T-cell (primary cell): ENCODE measurements around the gene HCAR1. TPM values are rescaled to one million over a fixed set of nuclear protein-coding genes. Genes with fewer than 3 reads are reported as not detected.

Source experiments
- ATAC-seq, 4 experiments: fragments of 200-7000 bp in 3 of 4; fragments of 150-1000 bp in 1 of 4; cut with Tn5 transposase; replicated peaks in 1 of 4; 1 replicate in 3 of 4; 2 replicates in 1 of 4; pipeline ENCODE4 v1.10.0; 2021; ENCODE audit warnings: moderate library complexity in 3 of 4, mild to moderate bottlenecking in 2 of 4, moderate number of reproducible peaks in 1 of 4
- CTCF ChIA-PET, 2 donors: fragments of 300-600 bp; sonication (Branson Sonifier 250); formaldehyde crosslinking; loops; one replicate each; lab custom pipeline; 2022; ENCODE audit warnings: antibody characterized with exemption in 2 of 2; lab: Charles Lee
- POLR2A ChIA-PET, 2 donors: fragments of 300-600 bp; sonication (Branson Sonifier 250); formaldehyde crosslinking; loops; one replicate each; lab custom pipeline; 2022; ENCODE audit warnings: antibody characterized with exemption in 2 of 2; lab: Charles Lee
- DNase-seq, 35 experiments: peaks; one replicate each; pipeline versions ENCODE4 v3.0.0 to v3.0.0-alpha.2; 2013 to 2023
- H3K27ac ChIP-seq: one replicate; pipeline ENCODE4 v1.5.1; 2013; ENCODE audit warnings: low read length
- H3K27me3 ChIP-seq, 2 experiments: replicated peaks in 1 of 2; 1 replicate in 1 of 2; 2 replicates in 1 of 2; pipeline versions ENCODE4 v1.6.1 to v1.7.0; 2013; ENCODE audit warnings: low read length in 1 of 2, mixed read lengths in 1 of 2; ENCODE audit not compliant: control insufficient read depth in 2 of 2, insufficient read depth in 2 of 2; ENCODE audit errors: extremely low read depth in 1 of 2
- H3K36me3 ChIP-seq, 2 donors: 1 replicate in 1 of 2; 2 replicates in 1 of 2; pipeline versions ENCODE4 v1.6.1 to v1.7.0; 2013; ENCODE audit warnings: low read length in 1 of 2; ENCODE audit not compliant: control insufficient read depth in 2 of 2, insufficient read depth in 1 of 2; ENCODE audit errors: extremely low read depth in 1 of 2
- H3K4me1 ChIP-seq, 2 experiments: 1 replicate in 1 of 2; 2 replicates in 1 of 2; pipeline versions ENCODE4 v1.6.1 to v1.7.0; 2013; ENCODE audit warnings: low read length in 2 of 2, mixed read lengths in 1 of 2; ENCODE audit not compliant: insufficient read depth in 2 of 2, control insufficient read depth in 1 of 2; ENCODE audit errors: extremely low read depth in 1 of 2
- H3K4me3 ChIP-seq, 2 donors: 1 replicate in 1 of 2; 2 replicates in 1 of 2; pipeline versions ENCODE4 v1.5.1 to v1.7.0; 2013; ENCODE audit warnings: mild to moderate bottlenecking in 2 of 2, low read length in 1 of 2, moderate library complexity in 1 of 2; ENCODE audit not compliant: control insufficient read depth in 1 of 2; ENCODE audit errors: extremely low read depth in 1 of 2
- H3K9me3 ChIP-seq: 2 replicates; pipeline ENCODE4 v1.7.0; 2013
- H3K27ac Mint-ChIP-seq, 2 donors: one replicate each; pipeline ENCODE4 v1.8.0; 2020 to 2021; ENCODE audit warnings: mild to moderate bottlenecking in 2 of 2, mixed read lengths in 2 of 2
- H3K27me3 Mint-ChIP-seq, 2 donors: one replicate each; pipeline ENCODE4 v1.8.0; 2021 to 2022; ENCODE audit warnings: mixed read lengths in 2 of 2
- H3K36me3 Mint-ChIP-seq: one replicate; pipeline ENCODE4 v1.8.0; 2021; ENCODE audit warnings: mixed read lengths
- H3K4me1 Mint-ChIP-seq, 3 donors: one replicate each; pipeline ENCODE4 v1.8.0; 2020 to 2022; ENCODE audit warnings: mixed read lengths in 3 of 3, mild to moderate bottlenecking in 1 of 3
- H3K4me3 Mint-ChIP-seq, 3 donors: one replicate each; pipeline ENCODE4 v1.8.0; 2020 to 2022; ENCODE audit warnings: mild to moderate bottlenecking in 3 of 3, mixed read lengths in 3 of 3, moderate library complexity in 3 of 3
- H3K9me3 Mint-ChIP-seq, 3 donors: one replicate each; pipeline ENCODE4 v1.8.0; 2020 to 2022; ENCODE audit warnings: mixed read lengths in 3 of 3
- WGBS: methylation state at CpG from one replicate; pipeline ENCODE4 v1.1.5; 2013; ENCODE audit warnings: missing lambda C conversion rate; ENCODE audit not compliant: insufficient coverage; 5-methylcytosine and 5-hydroxymethylcytosine counted together
- total RNA-seq, 35 experiments: library from RNA in 6 of 35; stranded (reverse) in 6 of 35; fragments of 120-200 nt in 1 of 35; gene quantifications; one replicate each; pipeline versions ENCODE4 v1.2.1 to v1.2.4 and lab custom pipeline; 2013 to 2026

HCAR1 gene, protein sequence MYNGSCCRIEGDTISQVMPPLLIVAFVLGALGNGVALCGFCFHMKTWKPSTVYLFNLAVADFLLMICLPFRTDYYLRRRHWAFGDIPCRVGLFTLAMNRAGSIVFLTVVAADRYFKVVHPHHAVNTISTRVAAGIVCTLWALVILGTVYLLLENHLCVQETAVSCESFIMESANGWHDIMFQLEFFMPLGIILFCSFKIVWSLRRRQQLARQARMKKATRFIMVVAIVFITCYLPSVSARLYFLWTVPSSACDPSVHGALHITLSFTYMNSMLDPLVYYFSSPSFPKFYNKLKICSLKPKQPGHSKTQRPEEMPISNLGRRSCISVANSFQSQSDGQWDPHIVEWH
- total RNA-seq (under 1 TPM in 2 of 5 donors, not detected in 3; 0.06 to 0.19 TPM), total RNA-seq (lab: John Stamatoyannopoulos, UW) (0 to 97.4 (median 0.39) reads per million in 29 experiments)
- 0.09 TPM for total RNA-seq (2013)

DNA sequence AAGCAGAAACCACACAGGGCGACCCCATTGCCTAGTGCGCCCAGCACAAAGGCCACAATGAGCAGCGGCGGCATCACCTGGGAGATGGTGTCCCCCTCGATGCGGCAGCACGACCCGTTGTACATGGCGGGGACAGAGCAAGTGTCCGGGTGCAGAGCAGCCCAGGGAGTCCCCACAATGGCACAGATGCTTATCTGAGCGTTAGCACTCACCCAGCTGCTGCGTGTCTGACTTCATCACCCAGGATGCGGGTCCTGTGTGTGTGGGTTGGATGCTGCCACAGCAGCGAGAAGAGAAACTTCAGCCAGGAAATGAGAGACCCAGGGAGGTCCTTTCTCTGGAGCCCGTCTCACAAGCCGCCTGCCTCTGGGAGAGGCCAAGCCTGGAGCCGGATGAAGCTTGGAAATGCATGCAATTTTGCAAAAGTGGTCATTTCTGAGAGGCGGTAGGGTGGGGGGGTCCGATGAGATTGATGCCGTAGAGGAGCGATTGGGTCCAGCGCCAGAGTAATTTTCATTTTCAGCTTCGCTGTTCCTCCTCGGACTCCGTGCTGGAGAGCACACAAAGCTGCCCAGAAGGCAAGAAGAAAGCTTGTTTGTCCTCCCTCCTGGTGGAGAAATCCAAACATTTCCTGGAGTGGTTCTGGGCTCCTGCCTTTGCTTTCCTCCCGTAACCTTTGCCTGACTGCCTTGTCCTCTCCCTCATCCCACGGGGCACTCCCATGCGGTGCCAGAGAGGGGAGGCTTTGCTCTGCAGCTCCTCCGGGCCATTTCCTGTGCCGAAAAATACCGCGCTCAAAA, at the start of gene HCAR1:
HCAR1 (minus strand) TSS at position 630 of the 800 bp plus-strand sequence; CDS start at position 125, 505 bp downstream.
- ChIA-PET POLR2A (no interaction called here), CTCF (no interaction called here)
- H3K36me3 ChIP-seq: no peaks in the 10 kb centered on the region
- 36% methylated on average over 24 of the region's 32 CpGs for WGBS
- Mint-ChIP-seq H3K27ac (peak within 1 kb of the TSS in 1 of 2 donors; percentile 39), H3K36me3 (no peaks in the 10 kb centered on the region), H3K4me3 (peak within 1 kb of the TSS; percentile 17 to 56 (median 24)), H3K27me3 (peaks cover 0 to 9% of the 10 kb centered on the region in 2 donors), H3K4me1 (peaks cover 44 to 48% (median 46%) of the 10 kb centered on the region in 3 donors), H3K9me3 (no peaks in the 10 kb centered on the region)
- DNase-seq (peak in 28 of 35 experiments; percentile 4 to 44 (median 16)), ATAC-seq (peak; percentile 62 to 92 (median 77))
- no peak within 1 kb of the TSS for H3K4me3 ChIP-seq
- H3K9me3 ChIP-seq: no peaks in the 10 kb centered on the region
- no peak within 1 kb of the TSS for H3K27ac ChIP-seq
- peaks cover 0 to 25% of the 10 kb centered on the region in 2 experiments for H3K27me3 ChIP-seq
- peaks cover 7 to 26% of the 10 kb centered on the region in 2 experiments for H3K4me1 ChIP-seq

GRCh38 chr12:122757568-122757967, 26.9 kb upstream of the HCAR1 start:
- Mint-ChIP-seq H3K36me3 (peaks cover 49% of the 10 kb centered on the region), H3K4me1 (peaks cover 50 to 61% (median 54%) of the 10 kb centered on the region in 3 donors), H3K4me3 (no peak overlapping the region), H3K9me3 (no peaks in the 10 kb centered on the region), H3K27me3 (no peaks in the 10 kb centered on the region), H3K27ac (no peak overlapping the region)
- H3K4me3 ChIP-seq: no peak overlapping the region
- WGBS: 83% methylated on average over 1 of the region's 1 CpG
- peaks cover 8 to 72% of the 10 kb centered on the region in 2 donors for H3K36me3 ChIP-seq
- peaks cover 8 to 21% of the 10 kb centered on the region in 2 experiments for H3K4me1 ChIP-seq
- no peaks in the 10 kb centered on the region for H3K27me3 ChIP-seq
- no peak for ATAC-seq
- ChIA-PET POLR2A (interaction anchor here in 1 of 2 donors (0.6 kb wide), 2 partner anchors 51 to 253 kb away, joined by 3 read pairs; no protein-coding TSS in a partner anchor), CTCF (interaction anchor here in 1 of 2 donors (1.1 kb wide), 1 partner anchor 8 kb away, joined by 6 read pairs; no protein-coding TSS in a partner anchor)
- DNase-seq: no peak
- no peaks in the 10 kb centered on the region for H3K9me3 ChIP-seq
- no peak overlapping the region for H3K27ac ChIP-seq

DNA sequence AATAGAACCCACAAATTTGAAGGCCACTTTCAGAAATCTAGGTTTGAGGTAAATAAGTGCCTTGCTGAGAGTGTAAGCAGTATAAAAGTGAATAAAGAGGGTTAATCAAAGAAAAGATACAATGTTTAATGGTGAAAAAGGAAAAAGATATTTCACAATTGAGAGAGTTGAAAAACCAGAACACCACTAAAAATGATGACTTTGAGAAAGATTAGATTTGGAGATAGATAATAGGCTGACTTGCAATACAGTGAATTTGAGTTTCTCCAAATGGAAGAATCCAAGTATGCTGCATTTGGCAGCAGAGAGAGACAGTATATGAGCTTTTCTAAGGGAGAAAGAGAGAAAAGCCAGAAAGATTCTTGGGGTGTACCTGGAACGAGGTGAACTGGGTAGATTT, 24.1 kb upstream of the HCAR1 start:
- no peaks in the 10 kb centered on the region for H3K9me3 Mint-ChIP-seq
- H3K4me3 ChIP-seq: no peak overlapping the region
- H3K36me3 Mint-ChIP-seq: peaks cover 43% of the 10 kb centered on the region
- H3K9me3 ChIP-seq: no peaks in the 10 kb centered on the region
- peaks cover 53 to 65% (median 58%) of the 10 kb centered on the region in 3 donors for H3K4me1 Mint-ChIP-seq
- H3K27ac Mint-ChIP-seq: peak overlapping the region in 1 of 2 donors; percentile 16
- H3K27ac ChIP-seq: no peak overlapping the region
- H3K27me3 ChIP-seq: no peaks in the 10 kb centered on the region
- peak overlapping the region in 1 of 3 donors; percentile 14 for H3K4me3 Mint-ChIP-seq
- ATAC-seq: no peak
- peaks cover 15 to 20% of the 10 kb centered on the region in 2 experiments for H3K4me1 ChIP-seq
- no peak for DNase-seq
- peaks cover 0 to 55% of the 10 kb centered on the region in 2 donors for H3K36me3 ChIP-seq
- ChIA-PET POLR2A (interaction anchor here in 1 of 2 donors (0.7 kb wide), 1 partner anchor 13 kb away, joined by 3 read pairs; no protein-coding TSS in a partner anchor), CTCF (no interaction called here)
- no peaks in the 10 kb centered on the region for H3K27me3 Mint-ChIP-seq
- WGBS: 100% methylated on average over 1 of the region's 1 CpG

- H3K36me3 Mint-ChIP-seq: peaks cover 37% of the 10 kb centered on the region
- ATAC-seq (no peak), DNase-seq (no peak)
- peak overlapping the region; percentile 98 to 99 for H3K27ac Mint-ChIP-seq
- peak overlapping the region; percentile 90 to 94 (median 92) for H3K4me3 Mint-ChIP-seq
- no peaks in the 10 kb centered on the region for H3K27me3 Mint-ChIP-seq
- H3K9me3 ChIP-seq: no peaks in the 10 kb centered on the region
- peaks cover 15 to 20% of the 10 kb centered on the region in 2 experiments for H3K4me1 ChIP-seq
- no peaks in the 10 kb centered on the region for H3K27me3 ChIP-seq
- peaks cover 0 to 42% of the 10 kb centered on the region in 2 donors for H3K36me3 ChIP-seq
- peaks cover 52 to 59% (median 53%) of the 10 kb centered on the region in 3 donors for H3K4me1 Mint-ChIP-seq
- peak overlapping the region; percentile 85 for H3K27ac ChIP-seq
- POLR2A ChIA-PET: interaction anchor here (0.6 to 1.1 kb wide), 3 partner anchors 119 to 1787 kb away, joined by 3 to 4 read pairs (median 3); partner anchors contain the start of gene MPHOSPH9 (in 1 of the 2)
- peak overlapping the region; percentile 61 to 98 for H3K4me3 ChIP-seq
- WGBS: 0% methylated on average over 2 of the region's 5 CpGs
- CTCF ChIA-PET: interaction anchor here (0.8 to 0.9 kb wide), 2 partner anchors 37 to 115 kb away, joined by 3 to 4 read pairs; no protein-coding TSS in a partner anchor
- no peaks in the 10 kb centered on the region for H3K9me3 Mint-ChIP-seq
Observed at GRCh38 chr12:122753319-122753650, 22.6 kb upstream of the HCAR1 start.

DNA sequence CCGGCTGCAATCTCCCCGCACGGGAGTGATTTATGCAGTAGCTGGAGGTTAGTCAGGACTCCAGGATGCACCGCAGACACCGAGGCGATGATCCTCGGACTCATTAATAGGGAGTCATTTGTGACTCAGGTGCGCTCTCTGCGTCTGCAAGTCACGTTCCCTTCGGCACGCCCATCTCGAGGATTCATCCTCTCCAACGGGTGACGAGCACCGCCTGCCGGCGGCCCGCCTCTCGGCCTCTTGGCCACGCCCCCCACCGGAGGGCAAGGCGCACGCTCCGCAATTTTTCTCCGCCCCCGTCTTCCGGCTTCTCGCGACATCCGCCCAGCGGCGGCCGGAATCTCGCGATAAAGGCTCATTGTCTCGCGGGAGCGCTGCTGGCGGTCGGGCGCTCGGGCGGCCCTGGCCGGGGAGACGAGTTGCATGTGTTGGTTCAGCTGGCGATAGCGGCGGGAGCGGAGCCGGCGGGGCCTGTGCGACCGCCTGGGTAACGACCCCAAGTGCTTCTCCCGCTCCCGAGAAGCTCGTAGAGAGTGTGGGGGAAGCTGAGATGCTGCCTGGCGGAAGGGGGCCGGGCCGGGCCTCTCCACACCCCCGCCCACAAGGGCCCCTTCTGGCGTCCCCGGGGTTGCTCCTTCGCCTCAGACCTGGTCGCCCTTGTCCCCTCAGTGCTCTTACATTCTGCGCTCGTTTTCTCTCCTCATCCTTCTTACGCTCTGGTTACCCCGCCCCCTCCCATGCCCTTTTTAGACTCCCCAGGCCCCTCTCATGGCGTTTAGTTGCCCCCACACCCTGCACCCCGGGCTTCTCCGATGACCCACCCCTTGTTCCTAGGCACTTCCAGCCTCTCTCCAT, 22.0 kb upstream of the HCAR1 start, which contains the start of gene DENR:
DENR (plus strand) TSS at position 361 of the 855 bp plus-strand sequence. CDS start 878 bp downstream, outside the sequence.
- ATAC-seq: peak; percentile 93 to 95 (median 94)
- ChIA-PET CTCF (interaction anchor here in 1 of 2 donors (0.8 kb wide), 1 partner anchor 37 kb away, joined by 3 read pairs; no protein-coding TSS in a partner anchor), POLR2A (interaction anchor here in 1 of 2 donors (1.1 kb wide), 1 partner anchor 480 kb away, joined by 3 read pairs; the partner anchor contains the start of gene MPHOSPH9)
- H3K27me3 Mint-ChIP-seq: no peaks in the 10 kb centered on the region
- Histone ChIP-seq H3K36me3 (peaks cover 0 to 36% of the 10 kb centered on the region in 2 donors), H3K27ac (peak within 1 kb of the TSS; percentile 85), H3K27me3 (no peaks in the 10 kb centered on the region), H3K4me3 (peak within 1 kb of the TSS; percentile 61 to 98), H3K9me3 (no peaks in the 10 kb centered on the region), H3K4me1 (peaks cover 15 to 20% of the 10 kb centered on the region in 2 experiments)
- peak within 1 kb of the TSS; percentile 98 to 99 for H3K27ac Mint-ChIP-seq
- under 1% methylated on average over 59 of the region's 73 CpGs for WGBS
- H3K9me3 Mint-ChIP-seq: no peaks in the 10 kb centered on the region
- DNase-seq: peak; percentile 97 to 100 (median 99)
- H3K4me3 Mint-ChIP-seq: peak within 1 kb of the TSS; percentile 90 to 94 (median 92)
- H3K4me1 Mint-ChIP-seq: peaks cover 49 to 56% (median 52%) of the 10 kb centered on the region in 3 donors
- peaks cover 34% of the 10 kb centered on the region for H3K36me3 Mint-ChIP-seq
